ENCODE results near the gene RPS6KB2. TPM values are rescaled to one million over a fixed set of nuclear protein-coding genes. Genes with fewer than 3 reads are reported as not detected.

The RPS6KB2 gene
- total RNA-seq, 1 experiment from 2014 or later: 58.8 TPM

DNA sequence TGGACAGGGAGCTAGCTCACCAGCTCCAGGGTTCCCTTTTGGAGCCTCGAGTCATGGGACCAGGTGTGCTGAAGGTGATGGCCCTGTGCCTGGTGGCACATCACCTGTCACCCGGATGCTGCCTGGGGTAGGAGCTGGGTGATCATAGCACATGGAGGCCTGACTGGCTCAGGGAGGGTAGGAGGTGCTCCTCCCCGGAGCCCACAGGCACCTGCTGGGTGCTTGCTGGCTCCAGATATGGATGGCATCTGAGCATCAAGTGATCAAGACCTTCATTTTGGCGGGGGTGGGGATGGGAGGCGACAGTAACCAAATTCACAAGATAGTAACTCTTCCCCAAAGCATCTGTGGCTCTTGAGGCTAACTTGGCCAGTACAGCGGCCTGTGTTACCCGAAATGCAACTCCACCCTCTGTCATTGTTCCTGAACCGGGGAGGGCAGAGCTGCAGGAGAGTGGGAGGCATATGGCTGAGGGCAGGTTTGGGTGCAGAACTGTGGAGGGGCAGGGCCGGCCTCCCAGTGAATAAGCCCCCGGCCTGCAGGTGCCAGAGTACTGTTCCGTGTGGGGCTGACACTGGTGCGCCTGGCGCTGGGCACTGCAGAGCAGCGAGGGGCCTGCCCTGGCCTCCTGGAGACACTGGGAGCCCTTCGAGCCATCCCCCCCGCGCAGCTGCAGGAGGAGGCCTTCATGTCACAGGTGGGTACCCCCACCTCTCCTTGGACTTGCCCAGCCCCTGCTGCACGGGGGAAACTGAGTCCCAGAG lies 19.7 kb upstream of the RPS6KB2 start:
- ChIA-PET POLR2A (ENCODE audit: low non-redundant PET) (no interaction called here), CTCF (no interaction called here)
- no peaks in the 10 kb centered on the region for H3K27me3 ChIP-seq (replicated peaks; ENCODE audit: insufficient read depth, low read depth, low read length, poor library complexity)
- DNase-seq (ENCODE audit: low spot score): no peak
- H3K4me3 ChIP-seq (ENCODE audit: low read depth, low read length, poor library complexity, severe bottlenecking): no peak overlapping the region
- no peaks in the 10 kb centered on the region for H3K9me3 ChIP-seq (ENCODE audit: low read depth, low read length, poor library complexity, severe bottlenecking)
- intact Hi-C loops (cut with micrococcal nuclease; ENCODE audit: unreplicated experiment): no loop called here
- TF ChIP-seq EZH2 (IDR thresholded peaks at IDR 0.05; ENCODE audit: borderline replicate concordance, low read depth, low read length, poor library complexity, severe bottlenecking): no peak
- TF ChIP-seq, protein P1, sequence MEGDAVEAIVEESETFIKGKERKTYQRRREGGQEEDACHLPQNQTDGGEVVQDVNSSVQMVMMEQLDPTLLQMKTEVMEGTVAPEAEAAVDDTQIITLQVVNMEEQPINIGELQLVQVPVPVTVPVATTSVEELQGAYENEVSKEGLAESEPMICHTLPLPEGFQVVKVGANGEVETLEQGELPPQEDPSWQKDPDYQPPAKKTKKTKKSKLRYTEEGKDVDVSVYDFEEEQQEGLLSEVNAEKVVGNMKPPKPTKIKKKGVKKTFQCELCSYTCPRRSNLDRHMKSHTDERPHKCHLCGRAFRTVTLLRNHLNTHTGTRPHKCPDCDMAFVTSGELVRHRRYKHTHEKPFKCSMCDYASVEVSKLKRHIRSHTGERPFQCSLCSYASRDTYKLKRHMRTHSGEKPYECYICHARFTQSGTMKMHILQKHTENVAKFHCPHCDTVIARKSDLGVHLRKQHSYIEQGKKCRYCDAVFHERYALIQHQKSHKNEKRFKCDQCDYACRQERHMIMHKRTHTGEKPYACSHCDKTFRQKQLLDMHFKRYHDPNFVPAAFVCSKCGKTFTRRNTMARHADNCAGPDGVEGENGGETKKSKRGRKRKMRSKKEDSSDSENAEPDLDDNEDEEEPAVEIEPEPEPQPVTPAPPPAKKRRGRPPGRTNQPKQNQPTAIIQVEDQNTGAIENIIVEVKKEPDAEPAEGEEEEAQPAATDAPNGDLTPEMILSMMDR (conservative IDR thresholded peaks at IDR 0.05; ENCODE audit: low read depth, low read length): no peak
- no TSS peak for BruUV-seq (replicated peaks)
- no peaks in the 10 kb centered on the region for H3K36me3 ChIP-seq (ENCODE audit: insufficient read depth, low read length, poor library complexity, severe bottlenecking)
- no peak overlapping the region for H3K27ac ChIP-seq (ENCODE audit: low read depth, low read length, poor library complexity, severe bottlenecking)
- no peaks in the 10 kb centered on the region for H3K4me1 ChIP-seq (ENCODE audit: insufficient read depth, low read length, poor library complexity, severe bottlenecking)

DNA sequence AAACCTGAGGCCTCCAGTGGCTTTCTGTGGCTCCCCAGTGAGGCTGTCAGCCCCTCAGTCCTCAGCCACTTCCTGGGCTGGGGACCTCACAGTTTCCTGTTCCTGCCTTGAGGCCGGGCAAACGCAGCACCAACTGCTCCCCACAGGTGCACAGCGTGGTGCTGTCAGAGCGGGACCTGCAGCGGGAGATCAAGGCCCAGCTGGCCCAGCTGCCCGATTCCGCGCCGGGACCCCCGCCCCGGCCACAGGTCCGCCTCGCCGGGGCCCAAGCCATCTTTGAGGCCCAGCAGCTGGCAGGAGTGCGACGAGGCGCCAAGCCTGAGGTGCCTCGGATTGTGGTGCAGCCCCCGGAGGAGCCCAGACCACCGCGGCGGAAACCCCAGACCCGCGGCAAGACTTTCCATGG lies 19.0 kb upstream of the RPS6KB2 start:
- Histone ChIP-seq H3K27ac (ENCODE audit: low read depth, low read length, poor library complexity, severe bottlenecking) (no peak overlapping the region), H3K4me3 (ENCODE audit: low read depth, low read length, poor library complexity, severe bottlenecking) (no peak overlapping the region), H3K9me3 (ENCODE audit: low read depth, low read length, poor library complexity, severe bottlenecking) (no peaks in the 10 kb centered on the region), H3K36me3 (ENCODE audit: insufficient read depth, low read length, poor library complexity, severe bottlenecking) (no peaks in the 10 kb centered on the region), H3K27me3 (replicated peaks; ENCODE audit: insufficient read depth, low read depth, low read length, poor library complexity) (no peaks in the 10 kb centered on the region), H3K4me1 (ENCODE audit: insufficient read depth, low read length, poor library complexity, severe bottlenecking) (no peaks in the 10 kb centered on the region)
- intact Hi-C loops (cut with micrococcal nuclease; ENCODE audit: unreplicated experiment): no loop called here
- TF ChIP-seq, protein P1 (conservative IDR thresholded peaks at IDR 0.05; ENCODE audit: low read depth, low read length): no peak
- TF ChIP-seq EZH2 (IDR thresholded peaks at IDR 0.05; ENCODE audit: borderline replicate concordance, low read depth, low read length, poor library complexity, severe bottlenecking): no peak
- POLR2A ChIA-PET (ENCODE audit: low non-redundant PET): no interaction called here
- DNase-seq (ENCODE audit: low spot score): no peak
- BruUV-seq (replicated peaks): no TSS peak
- CTCF ChIA-PET: no interaction called here

DNA sequence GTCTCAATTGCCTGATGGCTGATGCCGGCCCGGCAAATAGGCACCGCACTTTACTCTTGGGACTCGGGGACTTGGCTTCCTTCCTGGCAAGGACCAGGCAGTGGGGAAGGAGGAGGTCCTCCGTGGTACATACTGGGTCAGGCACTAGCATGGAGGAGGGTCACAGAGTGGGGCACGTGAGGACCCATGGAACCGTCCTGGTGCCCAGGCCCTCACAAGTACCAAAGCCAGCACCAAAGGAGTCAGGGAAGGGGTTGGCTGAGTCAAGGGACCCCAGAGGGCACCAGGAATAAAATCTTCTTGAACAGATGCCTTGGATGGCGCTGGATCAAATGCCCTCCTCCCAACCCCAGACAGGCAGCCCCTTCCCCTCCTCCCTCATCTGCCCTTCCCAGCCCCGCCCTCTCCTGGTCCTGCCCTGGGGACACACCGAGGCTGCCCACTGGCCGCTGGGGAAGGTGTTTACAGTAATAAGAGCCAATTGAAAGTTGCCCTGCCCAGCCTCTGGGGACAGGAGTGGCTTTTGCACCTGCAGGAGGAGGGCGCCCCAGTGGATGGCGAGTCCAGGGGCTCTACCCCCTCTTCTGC lies 18.4 kb upstream of the RPS6KB2 start:
- Histone ChIP-seq H3K4me1 (ENCODE audit: insufficient read depth, low read length, poor library complexity, severe bottlenecking) (no peaks in the 10 kb centered on the region), H3K4me3 (ENCODE audit: low read depth, low read length, poor library complexity, severe bottlenecking) (no peak overlapping the region), H3K36me3 (ENCODE audit: insufficient read depth, low read length, poor library complexity, severe bottlenecking) (no peaks in the 10 kb centered on the region), H3K9me3 (ENCODE audit: low read depth, low read length, poor library complexity, severe bottlenecking) (no peaks in the 10 kb centered on the region), H3K27ac (ENCODE audit: low read depth, low read length, poor library complexity, severe bottlenecking) (no peak overlapping the region), H3K27me3 (replicated peaks; ENCODE audit: insufficient read depth, low read depth, low read length, poor library complexity) (no peaks in the 10 kb centered on the region)
- BruUV-seq (replicated peaks): no TSS peak
- TF ChIP-seq, protein P1 (conservative IDR thresholded peaks at IDR 0.05; ENCODE audit: low read depth, low read length): no peak
- no peak for TF ChIP-seq EZH2 (IDR thresholded peaks at IDR 0.05; ENCODE audit: borderline replicate concordance, low read depth, low read length, poor library complexity, severe bottlenecking)
- DNase-seq (ENCODE audit: low spot score): no peak
- intact Hi-C loops (cut with micrococcal nuclease; ENCODE audit: unreplicated experiment): no loop called here
- ChIA-PET POLR2A (ENCODE audit: low non-redundant PET) (no interaction called here), CTCF (no interaction called here)
